DMS79 treated with DMSO at 0.1 percent for 48 hours (cell line): Measurements from ENCODE around the gene STRIP2.
"Not testable (repeated sequence)": the region's sequence is repeated elsewhere in the genome, so short reads cannot be mapped to it uniquely, and the experiment has no call there.

Experiments used
- DNase-seq: peaks from one replicate; lab custom pipeline; 2025; lab: John Stamatoyannopoulos, UW

STRIP2 gene

DNA sequence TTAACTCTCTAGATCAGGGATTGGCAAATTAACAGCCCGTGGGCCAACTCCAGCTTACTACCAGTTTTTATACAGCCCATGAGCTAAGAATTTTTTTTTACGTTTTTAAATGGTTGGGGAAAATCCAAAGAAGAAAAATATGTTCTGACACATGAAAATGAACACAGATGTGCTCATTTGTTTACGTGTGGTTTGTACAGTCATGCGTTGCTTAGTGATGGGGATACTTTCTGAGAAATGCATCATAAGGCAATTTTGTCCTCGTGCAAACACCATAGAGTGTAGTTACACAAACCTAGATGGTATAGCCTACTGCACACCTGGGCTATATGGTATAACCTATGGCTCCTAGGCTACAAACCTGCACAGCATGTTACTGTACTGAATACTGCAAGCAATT lies 59.8 kb downstream of the STRIP2 start:
- no peak for DNase-seq

DNA sequence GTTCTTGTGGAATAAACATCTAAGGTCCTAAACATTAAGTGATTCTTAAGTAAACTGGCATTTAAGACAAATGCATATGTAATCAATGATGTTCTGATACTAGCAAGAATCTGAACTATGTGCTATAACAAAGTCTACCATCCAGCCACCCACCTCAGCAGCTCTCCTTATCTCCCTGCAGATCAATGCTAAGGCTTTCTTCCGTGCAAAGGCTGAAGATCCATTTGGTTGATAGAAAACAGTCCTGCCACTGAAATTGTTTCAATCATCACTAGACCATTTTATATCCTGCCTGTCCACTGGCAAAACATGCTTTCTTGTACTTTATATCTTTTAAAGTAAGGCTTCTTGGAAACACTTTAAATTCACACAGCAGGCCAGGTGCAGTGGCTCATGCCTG lies 61.8 kb downstream of the STRIP2 start:
- no peak for DNase-seq

DNA sequence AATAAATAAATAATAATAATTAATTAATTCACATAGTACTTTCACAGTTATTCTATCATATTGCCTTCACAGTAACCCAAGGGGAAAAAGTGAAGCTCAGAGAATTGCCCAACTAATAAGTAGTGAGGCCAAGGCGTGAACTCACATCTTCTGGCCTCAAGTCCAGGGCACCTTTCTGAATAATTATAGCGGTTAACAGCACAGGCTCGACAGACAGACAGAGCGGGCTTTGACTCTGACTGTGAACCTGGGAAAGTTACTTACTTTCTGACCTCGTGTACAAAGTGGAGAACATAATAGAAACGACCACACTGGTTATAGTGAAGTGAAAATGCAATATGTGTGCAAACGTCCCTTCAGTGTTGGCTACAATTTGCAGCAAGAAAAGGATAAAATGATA lies 62.4 kb downstream of the STRIP2 start:
- DNase-seq, result no peak

DNA sequence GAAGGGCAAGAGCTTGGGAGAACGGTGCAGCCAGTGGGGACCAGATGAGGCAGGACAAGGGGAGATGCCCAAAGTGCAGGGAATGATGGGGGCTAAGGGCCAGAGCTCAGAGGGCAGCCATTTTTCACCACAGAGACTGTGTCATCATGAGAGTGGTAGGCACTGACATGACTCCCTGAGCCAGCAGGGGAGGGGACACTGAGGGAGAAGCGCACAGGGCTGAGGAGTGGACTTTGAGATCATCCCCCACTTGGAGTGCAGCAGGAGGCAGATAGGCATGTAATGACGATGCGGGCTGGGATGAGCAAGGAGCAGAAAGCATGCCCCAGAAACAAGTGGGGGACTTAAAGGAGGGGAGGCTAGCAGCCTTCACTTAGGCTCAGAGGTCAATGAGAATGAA lies 62.9 kb downstream of the STRIP2 start:
- DNase-seq, result no peak

- no peak for DNase-seq
These were observed 63.8 kb downstream of the STRIP2 start for GRCh38 chr7:129498021-129498420.

GRCh38 chr7:129499999-129500398 lies 65.8 kb downstream of the STRIP2 start:
- DNase-seq, result no peak

DNA sequence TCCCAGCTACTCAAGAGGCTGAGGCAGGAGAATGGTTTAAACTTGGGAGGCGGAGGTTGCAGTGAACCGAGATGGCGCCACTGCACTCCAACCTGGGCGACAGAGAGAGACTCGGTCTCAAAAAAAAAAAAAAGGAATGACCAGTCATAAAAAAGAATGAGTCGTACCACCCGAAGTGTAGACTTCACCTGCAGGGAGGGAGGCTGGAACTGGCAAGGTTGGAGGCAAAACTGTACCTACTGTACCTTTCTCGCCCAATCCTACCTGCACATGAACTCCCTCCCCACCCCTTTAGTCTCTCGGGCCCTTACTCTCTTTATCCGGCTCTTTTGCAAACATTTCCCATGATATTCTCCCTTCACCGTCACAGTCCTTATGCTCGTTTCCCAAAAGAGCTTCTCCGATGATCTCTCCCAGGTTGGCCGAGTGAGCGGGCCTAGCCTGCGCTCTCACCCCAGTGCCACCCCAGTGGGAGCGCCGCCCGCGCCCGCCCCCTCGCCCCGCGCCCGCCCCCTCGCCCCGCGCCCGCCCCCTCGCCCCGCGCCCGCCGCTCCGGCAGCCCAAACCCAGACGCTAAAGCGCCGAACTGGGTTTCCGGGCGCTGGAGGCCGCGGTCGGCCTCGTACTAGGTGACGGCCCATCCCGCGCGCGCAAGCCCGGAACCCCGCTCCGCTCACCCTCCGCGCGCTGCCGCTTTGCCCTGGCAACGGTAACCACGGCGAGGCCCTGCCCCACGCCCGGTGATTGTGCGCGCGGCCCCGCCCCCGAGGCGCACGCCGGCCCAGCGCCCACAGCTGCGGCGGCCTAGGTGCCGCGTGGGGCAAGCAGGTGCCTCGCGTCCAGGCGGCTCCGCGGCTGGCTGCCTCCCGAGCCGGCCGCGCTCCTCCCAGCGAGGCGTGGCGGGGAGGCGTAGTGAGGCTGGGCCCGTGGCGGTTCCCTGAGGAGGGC lies 67.8 kb downstream of the STRIP2 start, which contains the start of gene SMKR1:
Gene SMKR1, plus strand, starts transcription at position 772 of the 948 bp plus-strand sequence. CDS start 294 bp downstream, outside the sequence.
- peak; percentile 67 for DNase-seq

DNA sequence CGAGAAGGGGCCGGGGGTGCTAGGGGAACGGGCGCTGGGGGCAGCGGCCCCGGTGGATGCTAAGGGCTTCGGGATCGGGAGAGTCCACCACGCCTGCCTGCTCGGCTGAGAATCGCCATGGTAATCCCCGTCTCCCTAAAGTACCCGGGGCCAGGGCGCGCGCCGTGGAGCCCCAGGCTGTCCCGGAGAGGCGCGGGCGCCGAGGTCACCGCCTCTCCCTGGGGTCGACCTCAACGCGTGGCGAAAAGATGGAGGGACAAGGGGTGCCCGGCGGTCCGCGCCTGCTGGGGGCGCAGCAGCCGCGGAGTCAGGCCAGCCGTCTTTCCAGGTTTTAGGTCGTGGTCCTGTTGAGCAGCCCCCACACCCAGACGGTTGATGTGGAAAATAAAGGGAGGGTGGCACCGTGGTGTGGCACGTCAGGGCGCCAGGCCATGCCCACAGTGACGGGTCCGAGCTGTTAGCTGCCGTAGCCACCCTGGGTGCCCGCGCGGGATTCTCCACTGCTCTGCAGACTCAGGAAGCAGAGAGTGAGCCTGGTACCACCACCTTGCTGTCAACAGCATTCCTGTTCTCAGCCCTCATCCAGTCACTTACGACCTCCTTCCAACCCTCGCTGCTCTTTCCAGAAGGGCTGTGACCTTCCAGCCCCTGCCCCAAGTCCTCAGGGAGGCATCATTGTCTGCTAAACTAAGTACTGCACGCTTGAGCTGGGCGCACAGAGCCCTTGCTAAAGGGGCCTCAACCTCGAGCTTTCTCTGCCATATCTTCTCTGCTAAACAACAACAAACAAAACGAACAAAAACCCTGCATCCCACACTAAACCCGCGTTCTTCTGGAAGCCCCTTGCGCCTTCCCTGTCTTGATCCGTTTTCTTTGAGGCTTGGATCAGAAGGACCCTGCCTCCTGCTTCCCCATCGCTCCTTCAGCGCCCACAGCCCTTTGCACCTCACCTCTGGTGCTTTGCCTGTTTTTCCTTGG lies 68.8 kb downstream of the STRIP2 start:
- DNase-seq, result peak; percentile 29

- no peak for DNase-seq
These were observed 69.5 kb downstream of the STRIP2 start for GRCh38 chr7:129503725-129504124.

GRCh38 chr7:129512192-129512591 lies 78.0 kb downstream of the STRIP2 start:
- no peak for DNase-seq

- no peak for DNase-seq
These were observed 79.3 kb downstream of the STRIP2 start for GRCh38 chr7:129513546-129513945.

DNA sequence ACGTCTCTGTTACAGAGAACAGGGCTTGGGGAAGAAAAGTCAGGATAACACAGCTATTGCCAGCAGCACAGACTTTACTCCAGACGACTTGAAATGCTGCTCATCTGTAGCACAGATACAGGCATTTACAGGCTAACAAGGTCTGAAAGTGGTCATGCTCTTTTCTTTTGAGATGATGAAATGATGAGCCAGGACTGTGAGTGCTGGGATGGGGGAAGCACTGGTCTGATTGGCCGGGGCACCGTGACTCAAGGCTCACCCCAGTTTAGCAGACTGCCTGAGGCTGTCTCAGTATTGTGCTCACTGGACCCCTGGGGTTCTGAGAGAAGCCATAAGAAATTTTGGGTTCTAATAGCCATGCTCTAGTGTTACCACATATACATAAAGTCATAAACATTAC lies 80.5 kb downstream of the STRIP2 start:
- peak; percentile 66 for DNase-seq

GRCh38 chr7:129515381-129515780 lies 81.1 kb downstream of the STRIP2 start:
- no peak for DNase-seq

- DNase-seq, result no peak
These were observed 83.7 kb downstream of the STRIP2 start for GRCh38 chr7:129517931-129518330.

DNA sequence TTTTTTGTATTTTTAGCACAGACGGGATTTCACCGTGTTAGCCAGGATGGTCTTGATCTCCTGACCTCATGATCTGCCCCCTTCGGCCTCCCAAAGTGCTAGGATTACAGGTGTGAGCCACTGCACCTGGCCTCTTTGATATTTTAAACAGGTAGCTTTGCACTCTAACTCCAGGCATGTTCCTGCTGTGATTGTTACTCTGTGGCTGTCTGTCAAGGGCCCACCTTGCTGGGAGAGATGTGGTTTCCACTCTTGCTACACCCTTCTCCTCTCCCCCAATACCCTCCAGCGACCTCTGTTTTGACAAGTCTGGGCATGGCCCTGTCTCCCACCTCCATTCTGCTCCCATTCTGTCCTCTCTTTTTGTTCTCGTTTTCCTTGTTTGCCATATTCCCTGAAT lies 85.2 kb downstream of the STRIP2 start:
- DNase-seq, result no peak

DNA sequence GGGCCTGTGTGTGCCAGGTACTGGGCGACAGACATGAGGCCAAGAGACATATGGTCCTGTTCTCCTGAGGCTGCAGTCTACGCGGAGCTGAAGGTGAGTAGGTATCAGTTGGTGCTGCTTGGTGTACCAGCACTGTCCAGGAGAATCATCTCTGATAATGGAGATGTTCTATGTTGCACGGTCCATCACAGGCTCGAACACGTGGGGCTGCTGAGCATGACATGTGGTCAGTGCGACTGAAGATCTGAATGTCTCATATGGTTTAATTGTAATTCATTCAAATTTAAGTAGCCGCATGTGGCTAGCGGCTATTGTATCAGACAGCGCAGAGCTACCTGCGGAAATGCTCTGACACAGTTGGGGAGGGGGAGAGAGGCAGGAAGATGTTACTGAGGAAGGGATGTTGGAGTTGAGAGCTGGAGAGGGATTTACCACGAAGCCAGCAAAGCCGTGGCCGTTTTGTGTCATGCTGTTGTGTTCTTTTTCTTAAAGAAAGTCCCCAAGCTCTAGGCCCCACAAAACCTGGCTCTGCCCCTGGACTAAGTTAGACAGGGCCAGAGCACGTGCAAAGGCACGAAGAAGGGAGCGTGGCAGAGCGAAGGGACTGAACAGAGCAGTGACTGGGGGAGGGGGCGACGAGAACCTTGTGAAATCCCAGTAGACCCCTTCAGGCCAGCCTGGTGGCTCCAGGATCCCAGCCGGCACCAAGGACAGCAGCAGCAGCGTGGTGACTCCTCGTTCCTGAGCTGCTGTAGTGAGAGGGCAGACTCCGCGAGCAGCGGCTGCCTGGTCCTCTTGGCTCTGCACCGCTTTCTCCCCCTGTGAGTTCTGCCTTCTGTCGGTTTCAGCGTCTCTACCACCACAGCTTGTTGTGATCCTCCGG lies 88.1 kb downstream of the STRIP2 start:
- DNase-seq, result no peak

- DNase-seq, result no peak
These were observed 88.7 kb downstream of the STRIP2 start for GRCh38 chr7:129522971-129523340.

- no peak for DNase-seq
These were observed 89.7 kb downstream of the STRIP2 start for GRCh38 chr7:129523924-129524323.

DNA sequence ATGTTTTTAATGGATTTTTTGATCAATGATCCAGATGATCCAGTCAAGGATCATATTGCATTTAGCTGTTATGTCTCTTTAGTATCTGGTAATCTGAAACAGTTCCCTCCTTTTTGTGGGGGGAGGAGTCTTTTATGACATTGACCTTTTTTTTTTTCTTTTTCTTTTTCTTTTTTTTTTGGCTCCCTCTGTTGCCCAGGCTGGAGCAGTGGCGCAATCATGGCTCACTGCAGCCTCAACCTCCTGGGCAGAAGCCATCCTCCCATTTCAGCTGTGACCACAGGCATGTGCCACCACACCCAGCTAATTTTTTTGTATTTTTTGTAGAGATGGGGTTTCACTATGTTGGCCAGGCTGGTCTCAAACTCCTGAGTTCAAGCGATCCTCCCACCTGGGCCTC lies 90.2 kb downstream of the STRIP2 start:
- not testable (repeated sequence) for DNase-seq

DNA sequence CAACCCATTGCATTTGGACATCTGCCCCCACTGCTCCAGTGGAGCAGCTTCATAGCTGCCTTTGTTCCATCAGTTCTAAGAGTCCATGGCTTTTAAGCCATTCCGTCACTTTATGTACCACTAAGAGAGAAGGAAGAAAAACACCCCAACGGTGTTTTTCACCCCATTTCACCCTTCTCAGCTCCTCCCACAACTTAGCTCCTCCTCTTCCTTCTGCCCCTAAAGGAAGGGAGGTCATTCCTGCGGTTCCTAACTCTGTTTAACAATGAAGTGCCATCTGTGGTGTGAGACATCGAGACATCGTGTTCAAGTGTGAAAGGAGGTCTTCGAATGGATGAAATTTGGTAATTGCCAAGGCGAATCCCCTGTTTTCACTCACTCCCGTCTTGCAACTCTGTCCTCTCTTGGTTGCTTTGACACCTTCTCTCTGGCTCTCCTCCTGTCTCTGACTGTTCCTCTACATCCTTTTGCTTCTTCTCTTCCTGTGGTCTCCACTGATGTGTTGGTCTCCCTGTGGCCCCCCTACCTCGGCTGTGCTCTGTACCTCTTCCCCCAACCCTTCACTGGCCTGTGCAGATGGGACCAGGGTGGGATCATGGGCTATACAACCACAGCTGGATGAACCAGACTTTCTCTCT lies 91.1 kb downstream of the STRIP2 start:
- DNase-seq, result no peak

- DNase-seq, result no peak
These were observed 95.4 kb downstream of the STRIP2 start for GRCh38 chr7:129529643-129530042.
